Measurements from ENCODE around the gene EFCAB8. TPM values are rescaled to one million over a fixed set of nuclear protein-coding genes. Genes with fewer than 3 reads are reported as not detected.

Gene EFCAB8
- under 0.01 and 0.38 TPM in 2 replicates for total RNA-seq

GRCh38 chr20:32858701-32859372 is at the start of gene EFCAB8:
Gene EFCAB8 (plus strand): TSS chr20:32858923. CDS start chr20:32863793, 4,870 bp downstream.

GRCh38 chr20:33004141-33004751 is 145.5 kb downstream of the EFCAB8 start, which contains the start of gene SUN5:
Gene SUN5 (minus strand): TSS chr20:33004433. CDS start chr20:33004340, 93 bp downstream.

GRCh38 chr20:33007376-33008335 is 148.9 kb downstream of the EFCAB8 start, which contains the start of gene BPIFB2:
Gene BPIFB2 (plus strand): TSS chr20:33007704. CDS start chr20:33008575, 871 bp downstream.

Other genes with a start within 250 kb of the EFCAB8 start
- gene C20orf203, start 185.0 kb upstream of the EFCAB8 start, total RNA-seq = 0.56 TPM in 1 of 2 replicates, not detected in the other
- gene COMMD7, start 115.5 kb upstream of the EFCAB8 start, total RNA-seq = 26.5 and 36.8 TPM in 2 replicates
- gene DNMT3B, start 96.5 kb upstream of the EFCAB8 start, total RNA-seq = 2.0 and 2.1 TPM in 2 replicates
- gene MAPRE1, start 39.0 kb upstream of the EFCAB8 start, total RNA-seq = 86.0 and 160 TPM in 2 replicates
- gene SUN5, start 145.5 kb downstream of the EFCAB8 start, total RNA-seq = not detected in 2 replicates
- not detected in 2 replicates for gene BPIFB2, start 148.8 kb downstream of the EFCAB8 start, total RNA-seq
- gene BPIFB6, start 172.7 kb downstream of the EFCAB8 start, total RNA-seq = not detected in 2 replicates
- gene BPIFB3, start 195.0 kb downstream of the EFCAB8 start, total RNA-seq = not detected in 2 replicates
- not detected in 2 replicates for gene BPIFB4, start 220.7 kb downstream of the EFCAB8 start, total RNA-seq